Epidermal melanocyte (primary cell): ENCODE data around the gene NDUFS5.
"Not testable (repeated sequence)": the region's sequence is repeated elsewhere in the genome, so short reads cannot be mapped to it uniquely, and the experiment has no call there.

Experiments
- DNase-seq: peaks from one replicate; pipeline ENCODE4 v3.0.0; 2011; ENCODE audit warnings: low spot score; ENCODE audit not compliant: insufficient read length

Gene NDUFS5

DNA sequence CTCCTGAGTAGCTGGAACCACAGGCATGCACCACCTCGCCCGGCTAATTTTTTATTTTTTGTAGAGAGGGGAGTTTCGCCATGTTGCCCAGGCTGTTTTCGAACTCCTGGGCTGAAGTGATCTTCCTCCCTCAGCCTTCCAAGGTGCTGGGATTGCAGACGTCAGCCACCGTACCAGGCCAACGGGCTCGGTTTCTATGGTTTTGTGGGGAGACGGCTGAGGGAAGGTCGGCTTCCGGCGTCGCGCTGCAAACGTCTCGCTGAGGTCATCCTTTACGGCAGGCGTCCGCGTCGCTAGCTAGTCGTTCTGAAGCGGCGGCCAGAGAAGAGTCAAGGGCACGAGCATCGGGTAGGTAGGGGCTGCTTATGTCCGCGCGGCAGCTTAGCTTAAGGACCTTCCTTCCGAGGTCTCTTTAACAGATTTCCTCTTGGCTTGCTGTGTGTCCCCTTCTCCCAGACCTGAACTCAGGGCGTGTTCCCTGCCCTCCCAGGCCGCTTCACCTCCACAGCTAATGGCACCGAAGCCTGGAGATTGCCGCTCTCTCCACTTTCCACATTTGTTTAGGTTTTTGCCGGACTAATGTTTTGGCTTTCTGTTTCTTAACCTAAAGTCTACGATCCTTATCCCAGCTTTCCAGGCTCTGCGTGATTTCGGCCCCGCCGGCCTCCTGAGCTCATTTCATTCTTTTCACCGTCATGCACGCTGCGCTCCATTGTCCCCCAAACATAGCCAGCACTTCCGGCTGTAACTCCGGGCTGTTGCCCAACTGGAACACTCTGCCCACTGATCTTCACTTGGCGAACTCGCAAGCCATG lies at the start of gene NDUFS5:
Gene NDUFS5 (plus strand): TSS at position 300 of the 815 bp plus-strand sequence. CDS start 2,375 bp downstream, outside the sequence.
- DNase-seq, result peak; percentile 49

- not testable (repeated sequence) for DNase-seq
Observed at GRCh38 chr1:38977399-38978244, 48.5 kb upstream of the NDUFS5 start.

- DNase-seq, result not testable (repeated sequence)
Observed at GRCh38 chr1:38978245-38978542, 48.0 kb upstream of the NDUFS5 start.

DNA sequence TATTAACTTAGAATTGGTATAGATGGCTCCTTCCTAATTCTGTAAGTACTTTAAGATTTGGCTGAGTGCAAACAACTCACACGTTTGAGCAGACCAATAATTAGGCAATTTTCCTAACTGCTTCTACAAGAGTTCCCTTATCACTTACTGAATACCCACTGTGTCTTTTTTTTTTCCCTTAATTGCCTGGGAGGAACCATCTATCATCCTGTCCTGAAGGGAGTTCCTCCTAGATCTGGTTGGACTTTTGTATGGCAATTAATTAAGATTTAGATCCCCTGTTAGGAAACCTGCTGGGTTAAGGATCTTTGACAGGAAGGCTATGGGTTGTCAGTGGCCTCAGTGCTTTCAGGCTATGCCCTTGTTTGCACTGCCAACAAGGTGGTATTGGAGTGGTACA lies 46.8 kb upstream of the NDUFS5 start:
- DNase-seq, result not testable (repeated sequence)

GRCh38 chr1:38989979-38990378 lies 36.2 kb upstream of the NDUFS5 start:
- DNase-seq, result no peak

DNA sequence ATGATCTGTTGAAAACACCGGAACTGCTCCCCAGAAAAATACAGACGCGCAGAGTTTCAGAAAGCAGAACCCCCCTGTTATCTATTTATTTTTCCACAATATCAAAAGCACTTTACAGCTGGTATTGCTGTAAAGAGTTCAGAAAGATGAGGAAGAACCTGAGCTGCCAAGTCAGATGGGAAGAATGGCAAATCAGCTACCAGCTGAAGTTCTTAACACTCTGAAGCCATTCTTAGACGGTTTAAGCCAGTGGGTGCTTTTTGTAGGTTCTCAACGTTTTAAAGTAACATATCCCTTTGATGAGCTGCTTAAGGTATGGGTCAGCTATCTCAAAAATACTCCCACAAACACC lies 35.8 kb upstream of the NDUFS5 start:
- no peak for DNase-seq

DNA sequence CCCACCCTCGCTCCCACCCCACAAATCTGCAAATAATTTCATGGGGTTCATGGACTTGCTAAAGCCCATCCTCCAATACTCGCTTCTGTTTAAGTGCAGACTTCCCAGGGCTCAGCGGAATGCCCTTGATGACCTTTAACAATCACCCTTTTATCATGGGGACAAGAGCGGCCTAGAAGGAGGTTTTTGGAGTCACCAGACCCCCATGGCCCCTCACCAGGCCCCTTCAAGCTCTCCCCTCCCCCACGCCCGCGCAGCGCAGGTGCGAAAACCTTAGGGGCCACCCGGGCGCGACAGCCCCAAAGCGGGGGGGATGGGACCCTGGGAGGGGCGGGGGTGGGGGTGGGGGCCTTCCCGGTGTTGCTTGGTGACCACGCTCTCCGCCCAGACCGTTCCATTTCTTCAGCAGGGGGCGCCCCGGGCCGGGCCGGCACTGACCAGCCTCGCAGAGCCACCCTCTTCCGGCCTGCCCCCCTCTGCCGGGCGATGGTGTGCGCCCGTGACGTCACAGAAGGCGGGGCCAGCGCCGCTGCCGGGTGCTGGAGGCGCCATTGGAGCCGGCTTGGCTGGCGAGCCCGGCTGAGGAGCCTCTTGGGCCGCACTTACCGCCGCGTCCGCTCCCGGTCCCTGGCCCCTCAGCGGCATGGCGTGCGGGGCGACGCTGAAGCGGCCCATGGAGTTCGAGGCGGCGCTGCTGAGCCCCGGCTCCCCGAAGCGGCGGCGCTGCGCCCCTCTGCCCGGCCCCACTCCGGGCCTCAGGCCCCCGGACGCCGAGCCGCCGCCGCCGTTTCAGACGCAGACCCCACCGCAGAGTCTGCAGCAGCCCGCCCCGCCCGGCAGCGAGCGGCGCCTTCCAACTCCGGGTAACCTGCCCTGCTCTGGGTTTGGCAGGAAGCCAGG lies 35.2 kb upstream of the NDUFS5 start, which contains the start of gene AKIRIN1:
Gene AKIRIN1 (plus strand): TSS at position 539 of the 900 bp plus-strand sequence. CDS start 105 bp downstream, at position 644.
- peak; percentile 96 for DNase-seq

- no peak for DNase-seq
Observed at GRCh38 chr1:38991638-38992411, 34.3 kb upstream of the NDUFS5 start.

DNA sequence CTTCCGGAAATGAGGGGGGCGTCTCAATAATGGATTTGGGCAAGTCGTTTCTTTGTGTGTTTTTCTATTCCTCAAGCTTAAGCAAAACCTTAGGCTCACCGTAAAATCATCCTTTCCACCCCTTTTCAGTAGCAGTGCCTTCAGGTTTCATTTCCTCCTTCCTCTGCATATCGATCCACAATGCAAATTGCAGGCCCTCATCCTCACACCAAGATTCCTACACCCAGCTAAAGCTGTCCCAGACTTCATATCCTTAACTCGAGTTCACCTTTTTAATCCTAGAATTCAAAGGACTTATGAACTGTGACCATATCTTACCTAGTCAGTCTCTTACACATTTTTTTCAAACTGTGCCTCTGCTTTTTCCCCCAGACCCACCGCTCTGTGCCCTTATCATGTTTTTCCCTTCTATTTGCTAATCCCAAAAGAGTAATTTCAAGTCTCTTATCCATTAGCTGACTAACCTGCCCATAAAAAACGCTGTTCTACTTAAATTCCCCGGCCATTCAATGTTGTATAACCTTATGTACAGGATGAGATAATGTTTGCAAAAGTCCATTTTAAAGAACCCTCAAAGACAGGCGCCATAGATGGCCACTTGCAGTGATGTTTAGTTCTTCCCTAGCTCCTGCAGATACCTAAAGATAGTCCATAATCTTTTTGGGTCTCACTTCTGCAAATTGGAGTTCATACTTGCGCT lies 33.6 kb upstream of the NDUFS5 start:
- DNase-seq, result no peak

DNA sequence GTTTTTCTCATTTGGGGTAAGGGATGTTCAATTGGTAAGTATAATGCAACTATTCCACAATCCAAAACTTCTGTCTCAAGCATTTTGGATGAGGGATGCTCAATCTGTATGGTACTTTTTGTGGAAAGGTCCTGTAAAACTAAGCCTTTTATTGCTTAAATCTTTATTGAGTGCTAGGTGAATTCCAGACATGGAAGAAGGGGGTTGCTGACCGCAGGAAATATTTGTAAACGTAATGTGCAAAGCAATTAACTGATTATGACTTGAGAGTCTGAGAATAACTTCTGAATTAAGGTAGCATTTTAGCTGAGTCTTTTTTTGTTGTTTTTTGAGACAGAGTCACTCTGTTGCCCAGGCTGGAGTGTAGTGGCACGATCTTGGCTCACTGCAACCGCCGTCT lies 32.0 kb upstream of the NDUFS5 start:
- no peak for DNase-seq

DNA sequence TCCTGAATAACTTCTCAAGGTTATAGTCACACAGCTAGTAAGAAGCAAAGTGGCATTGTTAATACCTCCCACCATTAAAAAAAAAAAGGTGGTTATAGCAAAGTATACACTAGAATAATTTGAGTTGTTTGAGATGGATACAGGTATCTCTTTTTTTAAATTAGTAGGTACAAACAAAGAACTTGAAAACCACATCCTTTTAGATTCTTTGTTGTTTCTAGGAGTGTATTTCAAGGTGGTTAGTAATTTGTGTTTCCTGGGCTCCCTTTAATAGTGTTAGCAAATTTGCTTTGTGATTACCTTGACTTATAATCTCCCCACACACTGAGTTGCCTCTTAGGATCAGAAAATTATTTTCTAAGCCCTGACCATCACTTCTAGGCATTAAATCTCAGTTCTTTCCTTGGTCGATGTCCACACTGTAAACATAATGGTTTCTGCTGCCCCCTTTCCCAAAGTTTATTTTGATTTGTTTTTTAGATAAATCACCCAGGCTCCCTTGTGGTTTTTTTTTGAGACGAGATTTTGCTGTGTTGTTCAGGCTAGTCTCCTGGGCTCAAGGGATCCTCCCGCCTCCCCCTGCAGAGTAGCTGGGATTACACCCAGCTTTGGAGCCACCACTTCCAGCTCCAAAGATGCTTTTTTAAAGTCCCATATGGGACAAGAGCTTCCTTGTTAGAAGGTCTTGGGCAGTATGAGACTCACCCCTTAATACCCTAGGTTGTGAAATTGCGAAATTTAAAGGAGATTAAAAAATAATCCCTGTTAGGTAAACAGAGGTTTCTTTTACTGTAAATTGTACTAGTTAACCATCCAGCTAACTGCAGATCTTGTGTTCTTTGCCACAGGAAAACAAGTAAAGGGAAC lies 28.9 kb upstream of the NDUFS5 start:
- DNase-seq, result no peak

- no peak for DNase-seq
Observed at GRCh38 chr1:38997901-38998190, 28.3 kb upstream of the NDUFS5 start.

GRCh38 chr1:39001516-39002421 lies 24.4 kb upstream of the NDUFS5 start:
- no peak for DNase-seq

- DNase-seq, result no peak
Observed at GRCh38 chr1:39003281-39003680, 22.9 kb upstream of the NDUFS5 start.

DNA sequence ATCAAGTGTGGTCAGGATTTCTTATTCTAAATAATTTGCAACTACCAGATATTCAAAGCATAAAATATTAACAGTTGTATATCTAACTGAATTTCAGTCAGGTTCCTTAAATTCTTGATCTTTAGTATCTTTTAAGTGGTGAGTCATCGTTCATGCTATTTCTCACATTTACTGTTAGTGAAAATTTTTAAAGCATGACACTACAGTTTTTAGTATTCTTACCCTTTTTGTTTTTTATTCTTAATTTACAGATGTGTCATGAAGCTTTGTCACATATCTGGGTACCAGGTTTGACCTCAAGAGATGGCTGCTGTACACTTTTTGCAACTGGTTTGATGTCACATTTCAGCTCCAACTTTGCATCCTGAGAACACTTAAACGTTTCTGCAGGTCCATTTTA lies 22.4 kb upstream of the NDUFS5 start:
- no peak for DNase-seq

DNA sequence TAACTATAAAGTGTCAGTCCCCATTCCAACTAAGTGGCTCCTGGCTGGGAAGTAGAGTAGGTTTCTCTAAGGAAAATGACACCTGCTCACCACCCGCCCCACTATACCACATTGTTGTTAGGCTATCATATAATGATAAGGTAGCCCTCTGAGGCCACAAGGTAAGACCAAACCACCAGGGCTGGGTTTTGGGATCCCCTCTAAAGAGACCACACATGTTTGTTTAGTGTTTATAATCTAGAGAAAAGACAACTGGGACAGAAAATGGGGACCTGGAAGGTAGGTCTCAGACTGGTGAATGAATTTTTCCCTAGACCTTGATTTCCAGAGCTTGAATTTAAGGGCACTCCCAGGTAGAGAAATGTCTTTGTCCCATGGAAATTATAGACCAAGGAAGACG lies 19.9 kb upstream of the NDUFS5 start:
- DNase-seq, result no peak

DNA sequence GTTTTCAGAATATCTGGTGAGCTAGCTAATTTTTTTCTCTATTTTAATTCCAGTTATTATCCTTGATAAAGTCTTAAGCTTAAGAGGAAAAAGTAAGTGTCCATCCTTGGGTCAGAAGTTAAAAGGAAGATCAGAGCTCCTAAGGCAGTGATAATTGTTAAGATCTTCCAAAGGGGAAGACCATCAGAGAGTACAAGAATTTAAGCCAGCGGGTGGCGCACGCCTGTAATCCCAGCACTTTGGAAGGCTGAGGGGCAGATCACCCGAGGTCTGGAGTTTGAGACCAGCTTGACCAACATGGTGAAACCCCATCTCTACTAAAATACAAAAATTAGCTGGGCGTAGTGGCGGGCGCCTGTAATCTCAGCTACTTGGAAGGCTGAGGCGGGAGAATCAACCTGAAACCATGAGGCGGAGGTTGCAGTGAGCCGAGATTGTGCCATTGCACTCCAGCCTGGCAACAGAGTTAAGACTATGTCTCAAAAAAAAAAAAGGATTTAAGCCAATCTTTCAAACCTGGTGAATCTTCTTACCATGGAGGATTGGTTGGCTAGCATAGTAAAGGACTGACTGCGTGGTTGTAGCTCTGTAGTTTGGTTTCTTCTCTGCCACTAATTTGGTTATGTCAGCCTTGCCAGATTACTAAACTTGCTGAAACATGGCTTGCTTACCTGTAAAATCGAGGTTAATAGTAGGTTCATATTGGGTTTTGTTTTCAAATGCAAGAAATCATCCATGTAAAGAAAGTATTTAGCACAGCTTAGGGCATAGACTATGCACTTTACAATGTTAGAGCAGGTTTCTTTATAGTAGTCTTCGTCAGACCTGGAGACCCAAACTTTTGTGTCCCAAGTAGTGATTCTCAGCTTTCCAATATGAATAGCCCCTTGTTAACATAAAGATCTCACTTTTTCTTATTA lies 19.2 kb upstream of the NDUFS5 start:
- no peak for DNase-seq
